HG03342 (cell line): Measurements from ENCODE around the gene LPCAT1.
"Not testable (repeated sequence)": the region's sequence is repeated elsewhere in the genome, so short reads cannot be mapped to it uniquely, and the experiment has no call there.

Experiments
- ATAC-seq: cut with Tn5 transposase; IDR thresholded peaks from one replicate; pipeline ENCODE4 v1.9.1; 2021; ENCODE audit warnings: mild to moderate bottlenecking, moderate library complexity; ENCODE audit not compliant: unreplicated experiment

Gene LPCAT1

DNA sequence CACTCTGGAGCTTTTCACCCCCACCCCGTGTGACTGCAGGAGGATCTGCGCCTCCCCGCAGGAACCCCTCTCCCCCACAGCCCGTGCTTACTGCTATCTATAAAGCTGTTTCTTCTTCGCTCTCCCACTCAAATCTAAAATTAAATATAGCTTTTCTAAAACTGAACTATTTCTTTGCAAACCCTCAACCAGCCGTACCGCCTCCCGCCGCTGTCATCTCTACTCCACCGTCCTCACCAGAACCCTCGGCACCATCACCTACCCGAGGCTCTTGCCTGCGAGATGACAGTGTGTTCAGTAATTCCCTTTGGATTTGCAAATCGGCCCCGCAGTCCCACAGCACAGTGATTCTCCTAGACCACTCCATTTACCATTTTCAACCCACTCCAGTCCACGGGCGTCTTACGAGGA, 13.6 kb downstream of the LPCAT1 start:
- no peak for ATAC-seq

DNA sequence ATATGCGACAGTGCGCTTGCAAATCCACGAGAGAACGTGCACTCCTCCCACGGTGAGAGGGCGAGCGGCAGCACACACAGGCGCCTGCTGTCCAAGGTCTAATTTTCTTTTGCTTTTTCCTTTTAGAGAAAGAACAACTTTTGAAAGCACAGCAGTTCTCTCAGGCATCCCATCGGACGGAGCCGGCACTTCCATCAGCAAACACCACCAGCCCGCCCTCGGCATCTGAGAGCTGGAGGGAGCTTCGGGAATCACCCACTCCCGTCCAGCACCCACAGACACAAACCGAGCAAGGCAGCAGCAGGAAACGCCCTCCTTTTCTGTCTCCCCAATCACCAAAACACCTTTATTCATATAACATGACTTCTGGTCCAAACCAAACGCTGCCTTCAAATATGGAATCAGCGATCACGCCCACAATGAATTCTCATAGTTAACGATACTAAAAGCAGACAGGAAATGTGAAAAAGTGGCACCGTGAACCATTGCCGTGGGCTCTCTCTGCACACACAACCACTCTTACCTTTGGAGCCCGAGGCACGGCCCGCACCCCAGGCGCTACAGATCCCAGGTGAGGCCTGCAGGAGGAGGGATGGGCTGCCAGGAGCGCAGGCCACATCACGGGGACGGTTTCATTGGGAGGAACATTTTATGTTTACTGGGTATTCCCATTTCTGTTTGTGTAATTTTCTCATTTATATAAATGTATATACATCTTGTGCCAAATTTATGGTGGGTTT, 14.2 kb downstream of the LPCAT1 start:
- ATAC-seq = no peak

DNA sequence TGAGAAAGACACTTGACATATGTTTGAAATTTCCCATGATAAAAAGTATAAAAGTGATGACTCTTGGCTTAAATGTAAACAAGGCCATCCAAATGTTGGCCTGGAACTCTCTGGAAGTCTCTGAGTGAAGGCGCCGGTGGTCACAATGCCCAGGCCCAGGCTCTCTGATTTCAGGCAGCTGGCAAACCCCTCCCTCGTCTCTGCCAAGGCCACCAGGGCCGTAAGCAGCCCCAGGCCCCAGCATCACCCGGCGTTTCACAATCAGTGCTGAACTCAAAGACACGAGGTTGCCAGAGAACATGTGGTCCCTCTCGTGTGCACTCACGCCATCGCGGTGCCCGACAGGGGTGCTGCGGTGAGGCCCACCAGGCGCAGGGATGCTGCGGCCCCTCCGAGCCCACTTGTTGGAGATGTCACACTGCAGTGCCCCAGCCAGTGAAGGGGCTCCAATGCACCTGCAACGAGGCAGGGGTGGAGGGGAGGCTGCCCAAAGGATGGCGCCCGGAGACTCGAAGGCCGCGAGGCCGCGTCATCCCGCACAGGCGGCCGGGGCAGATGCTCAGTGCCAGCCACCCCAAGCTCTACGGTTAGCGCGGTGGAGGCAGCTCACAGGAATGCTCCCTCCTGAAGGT, 15.0 kb downstream of the LPCAT1 start:
- ATAC-seq = no peak

DNA sequence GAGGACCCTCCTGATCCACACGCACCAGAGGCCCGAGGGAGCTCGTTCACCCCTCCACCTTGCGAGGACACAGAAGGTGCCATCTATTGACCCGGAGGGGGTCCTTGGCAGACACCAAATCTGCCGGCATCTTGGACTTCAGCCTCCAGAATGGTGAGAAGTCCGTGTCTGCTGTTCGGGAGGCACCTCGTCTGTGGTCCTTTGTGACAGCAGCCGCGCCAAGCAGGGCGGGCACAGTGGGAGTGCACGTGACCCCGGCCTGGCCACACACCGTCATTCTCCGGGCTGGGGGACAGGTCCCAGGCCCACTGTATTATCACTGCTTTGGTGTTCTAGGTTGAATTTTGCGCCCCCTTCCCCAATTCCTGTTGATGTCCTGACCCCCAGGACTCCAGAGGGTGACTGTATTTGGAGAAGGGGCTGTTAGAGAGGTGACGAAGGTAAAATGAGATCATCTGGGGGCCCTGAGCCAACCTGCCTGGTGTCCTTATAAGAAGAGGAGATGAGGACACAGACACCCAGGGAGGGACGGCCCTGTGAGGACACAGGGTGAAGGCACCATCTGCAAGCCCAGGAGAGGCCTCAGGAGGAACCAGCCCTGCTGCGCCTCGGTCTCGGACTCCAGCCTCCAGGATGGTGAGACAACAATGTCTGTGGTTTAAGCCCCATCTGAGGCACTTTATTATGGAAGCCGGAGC, 15.7 kb downstream of the LPCAT1 start:
- ATAC-seq = no peak

DNA sequence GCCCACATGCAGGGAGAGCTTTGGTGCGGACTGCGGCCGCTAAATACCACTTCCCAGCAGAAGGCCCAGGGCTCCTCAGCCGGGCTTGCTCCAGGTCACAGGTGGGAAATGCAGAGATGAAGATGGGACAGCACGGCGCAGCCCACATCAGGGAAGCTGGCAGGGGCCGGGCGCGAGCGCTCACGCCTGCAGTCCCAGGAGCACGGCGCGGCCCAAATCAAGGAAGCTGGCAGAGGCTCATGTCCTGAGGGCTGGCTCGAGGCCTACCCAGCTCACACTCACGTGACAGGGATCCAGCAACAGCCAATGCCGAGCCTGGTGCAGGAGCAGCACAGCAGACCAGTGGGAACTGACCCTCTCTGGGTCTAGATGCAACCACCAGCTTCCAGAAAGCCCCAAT, 16.3 kb downstream of the LPCAT1 start:
- ATAC-seq = no peak

DNA sequence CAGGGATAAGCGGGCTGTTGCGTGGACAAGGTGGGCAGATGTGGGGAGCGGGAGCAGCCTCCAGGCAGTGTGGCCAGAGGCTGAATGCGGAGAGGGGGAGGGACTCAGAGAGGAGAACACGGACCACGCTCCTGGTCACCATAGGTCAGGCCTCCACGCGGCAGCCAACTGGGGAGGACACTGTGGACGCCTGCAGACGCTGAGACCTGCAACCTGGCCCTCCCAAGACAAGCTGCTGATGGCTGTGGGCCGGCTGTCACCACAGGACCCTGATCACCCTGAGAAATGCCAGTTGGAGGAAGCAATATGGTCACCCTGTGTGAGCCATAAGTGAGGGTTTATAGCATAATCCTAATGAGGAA, 16.8 kb downstream of the LPCAT1 start:
- ATAC-seq = no peak

DNA sequence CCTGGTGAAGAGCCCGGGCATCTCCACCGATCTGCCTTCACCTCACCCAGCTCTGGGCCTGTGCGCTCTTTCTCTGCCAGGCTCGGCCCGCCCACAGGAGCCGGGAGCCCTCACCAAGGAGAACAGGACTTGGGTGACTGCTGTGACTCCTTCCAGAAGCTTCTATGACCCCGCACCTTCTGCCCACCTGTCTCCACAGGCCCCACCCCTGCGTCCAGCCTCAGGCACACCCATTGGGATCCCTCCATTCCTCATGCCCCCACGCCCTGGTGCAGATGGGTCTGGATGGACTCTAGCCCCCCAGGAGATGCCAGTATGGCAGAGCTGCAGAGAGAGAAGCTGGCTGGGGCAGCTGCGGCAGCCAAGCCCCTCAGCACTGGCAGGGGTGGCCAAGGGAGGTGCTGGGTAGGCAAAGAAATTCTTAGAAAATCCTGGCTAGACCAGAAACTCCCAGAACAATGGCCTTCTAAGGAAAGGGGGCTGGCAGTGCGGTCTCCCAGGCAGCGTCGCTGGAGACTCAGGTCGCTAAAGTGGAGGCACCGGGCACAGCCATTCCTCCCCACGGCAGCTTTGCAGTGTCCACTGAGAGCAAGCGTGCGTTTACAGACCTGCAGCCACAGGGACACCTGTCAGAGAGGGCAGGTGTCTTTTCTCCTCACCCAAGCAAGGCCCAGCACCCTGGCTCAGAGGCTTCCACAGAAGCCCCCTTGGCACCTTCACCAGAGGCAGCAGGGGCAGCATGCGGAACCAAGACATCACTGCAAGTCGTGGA, 17.3 kb downstream of the LPCAT1 start:
- no peak for ATAC-seq

DNA sequence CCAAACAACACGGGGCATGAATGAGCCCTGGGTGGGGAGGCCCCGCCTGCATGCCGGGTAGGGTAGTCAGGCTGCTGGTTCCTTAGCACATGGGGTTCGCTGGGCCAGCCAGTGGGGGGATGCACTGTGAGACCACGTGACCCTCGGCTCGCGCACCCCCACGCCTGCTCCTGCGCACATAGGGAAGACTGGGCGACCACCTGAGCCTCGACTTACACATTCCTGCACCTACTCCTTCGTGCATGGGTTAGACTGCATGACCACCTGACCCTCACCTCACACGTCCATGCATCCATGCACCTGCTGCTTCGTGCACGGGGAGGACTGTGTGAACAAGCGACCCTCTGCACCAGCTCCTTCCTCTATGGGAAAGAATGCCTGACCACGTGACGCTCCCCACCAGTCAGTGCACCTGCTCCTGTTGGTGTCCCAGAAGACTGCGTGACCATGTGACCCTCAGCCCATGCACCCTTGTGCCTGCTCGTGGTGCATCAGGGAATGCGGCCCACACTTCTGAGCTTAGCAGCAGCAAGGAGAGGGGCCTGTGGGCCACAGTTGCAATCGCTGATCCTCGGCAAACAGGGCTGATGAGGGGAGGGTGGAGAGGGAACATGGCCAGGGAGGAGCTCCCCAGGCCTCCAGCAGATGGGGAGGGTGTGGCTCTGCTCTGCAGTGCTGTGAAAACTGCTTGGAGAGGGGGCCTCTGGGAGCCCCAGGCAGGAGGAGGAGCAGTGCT, 18.1 kb downstream of the LPCAT1 start:
- ATAC-seq = no peak

DNA sequence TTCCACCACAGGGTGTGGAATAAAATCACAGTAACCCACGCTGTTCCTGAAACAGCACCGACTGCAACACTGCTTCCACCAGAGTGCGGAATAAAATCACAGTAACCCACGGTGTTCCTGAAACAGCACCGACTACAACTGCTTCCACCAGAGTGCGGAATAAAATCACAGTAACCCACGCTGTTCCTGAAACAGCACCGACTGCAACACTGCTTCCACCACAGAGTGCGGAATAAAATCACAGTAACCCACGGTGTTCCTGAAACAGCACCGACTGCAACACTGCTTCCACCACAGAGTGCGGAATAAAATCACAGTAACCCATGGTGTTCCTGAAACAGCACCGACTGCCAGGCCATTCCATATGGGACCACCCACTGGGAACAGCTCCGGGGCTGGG, 18.7 kb downstream of the LPCAT1 start:
- not testable (repeated sequence) for ATAC-seq

DNA sequence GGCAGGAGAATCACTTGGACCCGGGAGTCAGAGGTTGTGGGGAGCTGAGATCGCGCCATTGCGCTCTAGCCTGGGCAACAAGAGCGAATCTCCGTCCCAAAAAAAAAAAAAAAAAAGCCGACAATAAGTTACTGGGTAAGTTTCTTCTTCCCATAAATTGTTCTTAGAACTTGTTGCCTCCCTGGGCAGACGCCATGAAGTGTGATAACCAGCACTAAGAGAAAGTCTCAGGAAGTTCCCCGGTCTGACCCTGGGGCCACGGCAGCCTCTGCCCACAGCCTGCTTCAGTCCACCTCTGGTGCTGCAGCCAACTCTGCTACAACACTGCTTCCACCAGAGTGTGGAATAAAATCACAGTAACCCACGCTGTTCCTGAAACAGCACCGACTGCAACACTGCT, 19.1 kb downstream of the LPCAT1 start:
- ATAC-seq = no peak

DNA sequence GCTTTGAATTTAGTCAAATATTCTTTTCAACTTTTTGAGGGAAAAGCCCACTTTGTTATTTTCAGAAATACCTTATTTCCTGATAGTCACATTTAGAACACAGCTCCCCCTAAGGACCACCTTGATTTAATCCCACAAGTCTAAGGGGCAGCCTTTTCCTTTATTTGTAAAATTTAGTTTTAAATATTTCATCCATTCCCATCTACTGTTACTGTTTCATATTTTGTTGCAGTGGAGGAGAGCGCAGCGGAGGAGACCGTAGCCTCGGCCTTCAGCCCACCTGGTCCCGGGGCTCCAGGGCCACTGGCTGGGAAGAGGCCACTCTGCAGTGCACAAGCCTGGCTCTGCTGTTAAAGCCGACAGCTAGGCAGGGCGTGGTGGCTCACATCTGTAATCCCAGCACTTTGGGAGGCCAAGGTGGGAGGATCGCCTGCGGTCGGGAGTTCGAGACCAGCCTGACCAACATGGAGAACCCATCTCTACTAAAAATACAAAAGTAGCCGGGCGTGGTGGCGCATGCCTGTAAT, 19.6 kb downstream of the LPCAT1 start:
- peak; percentile 5 for ATAC-seq

DNA sequence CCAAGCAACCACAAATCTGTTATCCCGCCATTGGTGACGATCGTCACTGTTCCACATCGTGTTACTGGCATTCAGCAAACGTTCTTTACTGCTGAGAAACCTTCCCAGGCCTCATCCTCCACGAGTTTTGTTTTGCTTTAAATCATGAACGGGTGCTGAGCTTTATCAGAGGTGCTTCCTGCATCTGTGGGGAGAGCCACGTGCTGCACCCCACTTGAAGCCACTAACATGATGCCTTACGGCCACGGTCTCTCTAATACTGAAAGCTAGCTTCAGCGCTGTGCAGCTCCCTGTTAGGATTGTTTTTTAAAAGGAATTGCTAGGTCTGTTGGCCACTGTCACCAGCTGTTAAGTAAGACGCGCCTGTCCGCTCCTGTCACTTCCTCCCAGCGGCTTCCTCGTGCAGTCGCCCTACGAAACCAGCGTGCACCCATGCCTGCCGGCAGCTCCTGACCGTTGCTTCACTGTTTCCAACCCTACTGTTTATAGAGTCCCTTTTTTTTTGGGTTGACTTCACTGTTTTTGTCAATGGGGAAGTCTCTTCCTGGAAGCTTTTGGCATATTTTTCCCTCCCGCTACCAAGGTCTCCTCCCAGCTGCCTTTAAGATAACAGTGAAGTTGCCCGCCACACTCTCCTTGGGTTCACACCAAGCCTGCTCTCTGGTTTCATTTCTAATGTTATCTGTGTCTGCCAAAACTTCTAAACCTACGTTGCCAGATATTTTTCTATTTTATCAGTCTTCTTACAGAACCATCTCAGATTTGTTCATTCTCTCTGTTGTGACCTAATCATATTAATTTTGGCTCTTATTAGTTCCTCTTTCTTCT, 20.3 kb downstream of the LPCAT1 start:
- ATAC-seq = peak; percentile 25

DNA sequence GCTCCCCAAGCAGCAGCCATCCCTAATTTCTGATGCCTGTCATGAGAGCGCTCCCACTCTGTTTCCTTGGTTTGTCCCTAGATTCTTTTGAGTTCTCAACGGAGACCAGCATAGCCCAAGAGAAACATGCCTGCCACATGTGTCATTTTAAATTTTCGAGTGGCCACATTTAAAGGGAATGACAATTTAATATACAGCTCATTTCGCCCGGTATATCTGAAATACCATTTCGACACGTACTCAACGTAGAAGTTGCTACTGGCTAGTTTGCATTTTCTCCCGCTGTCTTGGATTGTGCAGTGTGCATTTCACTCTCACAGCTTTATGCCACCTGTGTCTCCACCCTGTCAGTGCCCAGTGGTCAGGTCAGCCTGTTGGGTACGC, 21.0 kb downstream of the LPCAT1 start:
- no peak for ATAC-seq

DNA sequence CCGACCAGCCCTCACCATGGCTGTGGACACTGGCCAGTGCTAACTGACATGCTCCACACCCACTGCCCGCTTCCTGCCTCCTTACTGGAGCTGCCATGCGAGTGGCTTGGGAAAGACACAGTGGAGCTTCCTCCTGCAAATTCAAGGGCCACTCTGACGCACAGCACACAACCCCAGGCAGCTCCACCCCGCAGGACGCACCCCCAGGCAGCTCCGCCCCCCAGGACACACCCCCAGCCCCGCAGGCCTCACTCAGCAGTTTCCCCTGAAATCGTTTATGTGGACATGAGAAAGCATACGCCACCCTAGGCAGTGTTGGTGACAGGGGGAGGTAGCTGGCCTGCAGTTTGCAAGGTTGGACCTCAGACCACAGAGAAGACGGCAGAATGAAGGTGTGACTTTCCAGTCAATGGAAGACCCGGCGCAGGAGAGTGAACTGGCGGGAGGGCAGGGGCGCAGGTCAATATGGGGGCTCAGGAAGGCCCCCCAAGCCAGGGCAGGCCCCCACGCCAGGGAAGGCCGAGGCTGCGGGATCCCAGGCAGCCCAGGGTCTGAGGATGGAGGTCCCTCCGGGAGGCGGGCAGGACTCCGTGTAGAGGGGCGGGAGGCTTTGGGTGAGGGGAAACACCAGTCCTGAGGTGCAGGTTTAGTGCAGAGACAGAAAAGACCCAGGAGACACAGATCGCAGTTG, 21.6 kb downstream of the LPCAT1 start:
- peak; percentile 16 for ATAC-seq

DNA sequence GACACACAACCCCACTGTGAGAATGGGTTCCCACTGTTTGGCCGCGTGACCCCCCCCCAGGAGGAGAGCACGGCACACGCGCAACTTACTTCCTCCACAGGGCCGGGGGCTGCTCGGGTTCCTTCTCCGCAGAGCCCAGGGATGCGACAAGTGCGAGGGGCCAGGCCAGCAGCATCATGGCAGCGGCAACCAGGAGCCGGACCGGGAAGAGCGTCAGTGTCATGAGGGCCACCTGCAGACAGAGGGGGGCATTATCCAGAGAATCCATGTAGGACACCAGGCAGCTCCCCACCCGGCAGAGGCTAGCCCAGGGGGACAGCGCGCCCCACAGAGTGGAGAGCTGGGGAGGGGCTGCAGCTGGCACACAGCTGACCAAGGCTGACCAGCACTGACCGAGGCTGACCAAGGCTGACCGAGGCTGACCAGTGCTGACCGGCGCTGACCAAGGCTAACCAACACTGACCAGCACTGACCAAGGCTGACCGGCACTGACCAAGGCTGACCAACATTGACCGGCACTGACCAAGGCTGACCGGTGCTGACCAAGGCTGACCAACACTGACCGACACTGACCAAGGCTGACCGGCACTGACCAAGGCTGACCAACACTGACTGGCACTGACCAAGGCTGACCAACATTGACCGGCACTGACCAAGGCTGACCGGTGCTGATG, 22.3 kb downstream of the LPCAT1 start:
- no peak for ATAC-seq

DNA sequence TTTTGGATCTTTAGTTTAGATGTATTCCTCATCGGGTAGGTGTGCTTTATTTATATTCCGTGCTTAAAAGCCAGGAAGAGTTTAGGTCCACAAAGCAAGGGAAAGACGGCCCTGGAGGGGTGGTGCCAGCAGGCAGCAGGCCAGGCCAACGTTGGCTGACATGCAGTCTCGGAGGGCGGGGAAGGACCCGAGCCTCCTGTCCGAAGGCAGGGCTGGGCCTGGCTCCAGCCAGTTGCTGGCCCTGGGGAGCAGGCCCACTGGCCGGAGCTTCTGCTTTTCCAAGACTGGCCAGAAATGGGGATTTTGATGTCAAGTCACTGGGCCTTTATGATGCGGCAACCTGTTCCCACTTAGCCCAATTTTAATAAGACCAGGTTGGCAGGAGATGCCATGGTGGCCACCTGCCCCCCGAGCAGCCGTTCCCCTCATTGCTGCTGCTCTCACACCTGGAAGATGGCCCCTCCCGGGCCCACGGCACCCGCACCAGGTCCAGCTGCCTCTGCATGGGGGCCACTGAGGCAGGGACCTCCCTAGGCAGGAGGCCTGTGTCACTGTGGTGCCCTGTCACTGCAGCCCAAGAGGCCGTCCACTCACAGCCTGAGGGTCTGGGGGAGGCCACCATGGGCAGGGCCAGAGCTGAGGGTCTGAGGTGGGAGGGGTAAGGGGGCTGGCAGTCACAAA, 23.2 kb downstream of the LPCAT1 start:
- no peak for ATAC-seq

DNA sequence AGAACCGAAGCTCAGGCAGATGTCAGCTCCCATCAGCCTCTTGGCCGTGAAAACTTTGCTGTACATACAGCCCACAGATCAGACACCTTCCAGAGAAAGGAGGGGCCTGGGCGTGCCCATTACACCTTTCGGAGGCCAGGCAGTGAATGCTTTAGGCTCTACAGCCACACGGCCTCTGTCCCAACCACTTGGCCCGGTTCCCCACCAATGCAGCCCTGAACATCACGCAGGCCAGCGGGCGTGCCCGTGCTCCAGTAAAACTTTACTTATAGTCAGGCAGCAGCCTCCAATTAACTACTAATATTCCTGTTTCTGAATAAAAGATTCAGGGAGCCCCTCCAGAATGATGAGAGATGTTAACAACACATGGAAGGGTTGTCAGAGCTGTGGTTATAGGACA, 23.9 kb downstream of the LPCAT1 start:
- no peak for ATAC-seq
